ENCODE measurements around the gene JAKMIP3.

JAKMIP3 gene

GRCh38 chr10:132057191-132057681 lies 8.5 kb upstream of the JAKMIP3 start:
- H3K9ac ChIP-seq (ENCODE audit: low read length in 2 of 2): no peak overlapping the region
- no peak overlapping the region for H3K27ac ChIP-seq (ENCODE audit: low read length)
- no peaks in the 10 kb centered on the region for H3K36me3 ChIP-seq (ENCODE audit: control insufficient read depth in 2 of 2, insufficient read depth in 2 of 2, low read length in 2 of 2)
- no peak overlapping the region for H3K4me3 ChIP-seq (ENCODE audit: low read length in 2 of 2)
- H3K9me3 ChIP-seq (ENCODE audit: control insufficient read depth in 2 of 2, low read length in 2 of 2): peaks cover 3 to 6% of the 10 kb centered on the region in 2 donors
- H3K4me1 ChIP-seq (ENCODE audit: control insufficient read depth, insufficient read depth, low read length): no peaks in the 10 kb centered on the region
- H3K27me3 ChIP-seq (ENCODE audit: control insufficient read depth in 1 of 2, insufficient read depth in 2 of 2, low read length in 2 of 2): peaks cover 0 to 16% of the 10 kb centered on the region in 2 donors

- Histone ChIP-seq H3K36me3 (ENCODE audit: control insufficient read depth in 2 of 2, insufficient read depth in 2 of 2, low read length in 2 of 2) (no peaks in the 10 kb centered on the region), H3K27ac (ENCODE audit: low read length) (no peak overlapping the region), H3K9ac (ENCODE audit: low read length in 2 of 2) (no peak overlapping the region), H3K4me3 (ENCODE audit: low read length in 2 of 2) (no peak overlapping the region), H3K27me3 (ENCODE audit: control insufficient read depth in 1 of 2, insufficient read depth in 2 of 2, low read length in 2 of 2) (peaks cover 0 to 16% of the 10 kb centered on the region in 2 donors), H3K9me3 (ENCODE audit: control insufficient read depth in 2 of 2, low read length in 2 of 2) (peaks cover 0 to 2% of the 10 kb centered on the region in 2 donors), H3K4me1 (ENCODE audit: control insufficient read depth, insufficient read depth, low read length) (no peaks in the 10 kb centered on the region)
Observed at GRCh38 chr10:132058111-132058745, 7.5 kb upstream of the JAKMIP3 start.

- Histone ChIP-seq H3K9ac (ENCODE audit: low read length in 2 of 2) (no peak overlapping the region), H3K4me3 (ENCODE audit: low read length in 2 of 2) (no peak overlapping the region), H3K36me3 (ENCODE audit: control insufficient read depth in 2 of 2, insufficient read depth in 2 of 2, low read length in 2 of 2) (no peaks in the 10 kb centered on the region), H3K9me3 (ENCODE audit: control insufficient read depth in 2 of 2, low read length in 2 of 2) (no peaks in the 10 kb centered on the region), H3K4me1 (ENCODE audit: control insufficient read depth, insufficient read depth, low read length) (no peaks in the 10 kb centered on the region), H3K27ac (ENCODE audit: low read length) (no peak overlapping the region), H3K27me3 (ENCODE audit: control insufficient read depth in 1 of 2, insufficient read depth in 2 of 2, low read length in 2 of 2) (peaks cover 0 to 16% of the 10 kb centered on the region in 2 donors)
Observed at GRCh38 chr10:132058793-132059759, 6.7 kb upstream of the JAKMIP3 start.

- Histone ChIP-seq H3K4me3 (ENCODE audit: low read length in 2 of 2) (no peak overlapping the region), H3K9ac (ENCODE audit: low read length in 2 of 2) (no peak overlapping the region), H3K27me3 (ENCODE audit: control insufficient read depth in 1 of 2, insufficient read depth in 2 of 2, low read length in 2 of 2) (peaks cover 0 to 13% of the 10 kb centered on the region in 2 donors), H3K9me3 (ENCODE audit: control insufficient read depth in 2 of 2, low read length in 2 of 2) (no peaks in the 10 kb centered on the region), H3K4me1 (ENCODE audit: control insufficient read depth, insufficient read depth, low read length) (peaks cover under 1% of the 10 kb centered on the region), H3K36me3 (ENCODE audit: control insufficient read depth in 2 of 2, insufficient read depth in 2 of 2, low read length in 2 of 2) (no peaks in the 10 kb centered on the region), H3K27ac (ENCODE audit: low read length) (no peak overlapping the region)
Observed at GRCh38 chr10:132059760-132060508, 5.8 kb upstream of the JAKMIP3 start.

GRCh38 chr10:132061030-132061429 lies 4.7 kb upstream of the JAKMIP3 start:
- Histone ChIP-seq H3K4me1 (ENCODE audit: control insufficient read depth, insufficient read depth, low read length) (peaks cover 10% of the 10 kb centered on the region), H3K27ac (ENCODE audit: low read length) (no peak overlapping the region), H3K9me3 (ENCODE audit: control insufficient read depth in 2 of 2, low read length in 2 of 2) (no peaks in the 10 kb centered on the region), H3K9ac (ENCODE audit: low read length in 2 of 2) (no peak overlapping the region), H3K36me3 (ENCODE audit: control insufficient read depth in 2 of 2, insufficient read depth in 2 of 2, low read length in 2 of 2) (no peaks in the 10 kb centered on the region), H3K27me3 (ENCODE audit: control insufficient read depth in 1 of 2, insufficient read depth in 2 of 2, low read length in 2 of 2) (peaks cover 0 to 10% of the 10 kb centered on the region in 2 donors), H3K4me3 (ENCODE audit: low read length in 2 of 2) (no peak overlapping the region)

GRCh38 chr10:132061465-132061864 lies 4.3 kb upstream of the JAKMIP3 start:
- Histone ChIP-seq H3K9me3 (ENCODE audit: control insufficient read depth in 2 of 2, low read length in 2 of 2) (no peaks in the 10 kb centered on the region), H3K27ac (ENCODE audit: low read length) (no peak overlapping the region), H3K4me3 (ENCODE audit: low read length in 2 of 2) (no peak overlapping the region), H3K27me3 (ENCODE audit: control insufficient read depth in 1 of 2, insufficient read depth in 2 of 2, low read length in 2 of 2) (peaks cover 0 to 9% of the 10 kb centered on the region in 2 donors), H3K4me1 (ENCODE audit: control insufficient read depth, insufficient read depth, low read length) (peaks cover 15% of the 10 kb centered on the region), H3K9ac (ENCODE audit: low read length in 2 of 2) (no peak overlapping the region), H3K36me3 (ENCODE audit: control insufficient read depth in 2 of 2, insufficient read depth in 2 of 2, low read length in 2 of 2) (no peaks in the 10 kb centered on the region)

GRCh38 chr10:132062116-132062515 lies 3.6 kb upstream of the JAKMIP3 start:
- no peaks in the 10 kb centered on the region for H3K36me3 ChIP-seq (ENCODE audit: control insufficient read depth in 2 of 2, insufficient read depth in 2 of 2, low read length in 2 of 2)
- peaks cover 20% of the 10 kb centered on the region for H3K4me1 ChIP-seq (ENCODE audit: control insufficient read depth, insufficient read depth, low read length)
- H3K4me3 ChIP-seq (ENCODE audit: low read length in 2 of 2): no peak overlapping the region
- H3K9me3 ChIP-seq (ENCODE audit: control insufficient read depth in 2 of 2, low read length in 2 of 2): no peaks in the 10 kb centered on the region
- H3K9ac ChIP-seq (ENCODE audit: low read length in 2 of 2): no peak overlapping the region
- H3K27ac ChIP-seq (ENCODE audit: low read length): no peak overlapping the region
- peaks cover 0 to 6% of the 10 kb centered on the region in 2 donors for H3K27me3 ChIP-seq (ENCODE audit: control insufficient read depth in 1 of 2, insufficient read depth in 2 of 2, low read length in 2 of 2)

- no peaks in the 10 kb centered on the region for H3K36me3 ChIP-seq (ENCODE audit: control insufficient read depth in 2 of 2, insufficient read depth in 2 of 2, low read length in 2 of 2)
- H3K9me3 ChIP-seq (ENCODE audit: control insufficient read depth in 2 of 2, low read length in 2 of 2): no peaks in the 10 kb centered on the region
- peaks cover 21% of the 10 kb centered on the region for H3K4me1 ChIP-seq (ENCODE audit: control insufficient read depth, insufficient read depth, low read length)
- H3K9ac ChIP-seq (ENCODE audit: low read length in 2 of 2): no peak overlapping the region
- H3K4me3 ChIP-seq (ENCODE audit: low read length in 2 of 2): no peak overlapping the region
- H3K27me3 ChIP-seq (ENCODE audit: control insufficient read depth in 1 of 2, insufficient read depth in 2 of 2, low read length in 2 of 2): no peaks in the 10 kb centered on the region
- H3K27ac ChIP-seq (ENCODE audit: low read length): no peak overlapping the region
Observed at GRCh38 chr10:132062641-132063390, 2.9 kb upstream of the JAKMIP3 start.

GRCh38 chr10:132063432-132063831 lies 2.3 kb upstream of the JAKMIP3 start:
- H3K27ac ChIP-seq (ENCODE audit: low read length): no peak overlapping the region
- H3K4me1 ChIP-seq (ENCODE audit: control insufficient read depth, insufficient read depth, low read length): peaks cover 21% of the 10 kb centered on the region
- H3K4me3 ChIP-seq (ENCODE audit: low read length in 2 of 2): no peak overlapping the region
- no peaks in the 10 kb centered on the region for H3K27me3 ChIP-seq (ENCODE audit: control insufficient read depth in 1 of 2, insufficient read depth in 2 of 2, low read length in 2 of 2)
- no peaks in the 10 kb centered on the region for H3K36me3 ChIP-seq (ENCODE audit: control insufficient read depth in 2 of 2, insufficient read depth in 2 of 2, low read length in 2 of 2)
- no peak overlapping the region for H3K9ac ChIP-seq (ENCODE audit: low read length in 2 of 2)
- H3K9me3 ChIP-seq (ENCODE audit: control insufficient read depth in 2 of 2, low read length in 2 of 2): no peaks in the 10 kb centered on the region

Measured in stomach smooth muscle (tissue), 2 donors.